Hypothalamus (tissue), 51 donors: ENCODE results near the gene ASPDH.
A peak's percentile ranks its signal among the peaks of the same experiment; 100 is the strongest.
"Not testable (repeated sequence)": the region's sequence is repeated elsewhere in the genome, so short reads cannot be mapped to it uniquely, and the experiment has no call there.

Experiments
- DNase-seq, 51 donors: peaks; one replicate each; lab custom pipeline; 2025; lab: John Stamatoyannopoulos, UW

Gene ASPDH

DNA sequence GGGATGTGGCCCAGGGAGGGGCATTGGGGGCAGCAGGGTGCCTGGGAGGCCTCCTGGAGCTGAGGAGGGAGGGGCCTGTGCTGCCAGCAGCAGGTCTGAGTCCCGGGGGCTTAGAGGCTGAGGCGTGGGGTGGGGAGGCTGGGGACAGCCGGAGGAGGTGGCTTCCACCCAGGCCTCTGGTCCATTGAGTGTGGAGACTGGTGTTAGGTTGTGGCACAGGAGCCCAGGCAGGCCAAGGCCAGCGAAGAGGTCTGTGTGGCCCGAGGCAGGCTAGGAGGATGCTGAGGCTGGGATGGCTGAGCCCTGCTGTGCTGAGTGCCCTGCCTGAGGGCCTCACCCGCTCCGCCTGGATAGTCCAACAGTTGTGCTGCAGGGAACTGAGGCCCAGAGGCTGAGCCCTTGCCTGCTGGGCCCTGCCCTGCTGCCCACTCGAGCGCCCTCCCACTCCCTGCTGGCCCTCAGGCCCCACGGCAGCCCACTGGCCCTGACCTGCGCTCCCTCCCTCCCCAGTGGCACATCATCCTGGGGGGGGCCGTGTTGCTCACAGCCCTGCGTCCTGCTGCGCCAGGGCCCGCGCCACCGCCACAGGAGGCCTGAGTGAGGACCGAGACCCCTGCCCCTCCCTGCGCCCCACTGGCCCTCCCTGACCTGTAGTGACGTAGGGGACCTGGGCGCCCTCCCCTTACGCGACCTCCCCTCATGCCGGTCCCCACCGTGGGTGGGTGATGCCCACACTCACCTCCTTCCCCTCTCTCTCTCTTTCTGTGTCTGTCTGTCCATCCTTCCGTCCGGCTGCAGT, 32.2 kb downstream of the ASPDH start:
- DNase-seq = no peak

DNA sequence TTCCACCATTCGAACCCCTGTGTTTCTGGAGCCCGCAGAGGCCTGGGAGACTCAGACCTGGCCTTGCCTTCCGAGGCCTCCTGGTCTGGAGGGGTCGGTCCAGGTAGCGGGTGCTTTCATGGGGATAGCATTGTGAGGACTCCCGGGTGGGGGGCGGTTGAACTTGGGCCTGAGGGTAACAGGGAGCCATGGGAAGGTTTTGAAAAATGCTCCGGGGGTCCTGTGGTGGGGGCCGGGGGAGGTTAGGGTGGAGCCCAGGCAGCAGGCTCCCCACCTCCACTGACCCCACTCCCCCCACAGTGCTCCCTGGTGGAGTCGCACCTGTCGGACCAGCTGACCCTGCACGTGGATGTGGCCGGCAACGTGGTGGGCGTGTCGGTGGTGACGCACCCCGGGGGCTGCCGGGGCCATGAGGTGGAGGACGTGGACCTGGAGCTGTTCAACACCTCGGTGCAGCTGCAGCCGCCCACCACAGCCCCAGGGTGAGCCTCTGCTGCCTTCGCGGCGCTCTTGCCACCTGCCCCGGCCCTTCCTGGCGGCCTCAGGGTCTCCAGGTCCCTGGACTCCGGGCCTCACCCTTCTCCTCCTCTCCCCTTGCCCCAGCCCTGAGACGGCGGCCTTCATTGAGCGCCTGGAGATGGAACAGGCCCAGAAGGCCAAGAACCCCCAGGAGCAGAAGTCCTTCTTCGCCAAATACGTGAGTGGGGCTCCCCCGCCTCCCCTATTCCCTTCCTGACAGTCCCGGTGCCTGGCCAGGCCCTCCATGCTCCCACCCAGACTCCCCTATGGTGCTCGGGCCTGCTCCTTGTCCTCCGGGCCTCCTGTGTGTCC, 33.2 kb downstream of the ASPDH start:
- no peak for DNase-seq

DNA sequence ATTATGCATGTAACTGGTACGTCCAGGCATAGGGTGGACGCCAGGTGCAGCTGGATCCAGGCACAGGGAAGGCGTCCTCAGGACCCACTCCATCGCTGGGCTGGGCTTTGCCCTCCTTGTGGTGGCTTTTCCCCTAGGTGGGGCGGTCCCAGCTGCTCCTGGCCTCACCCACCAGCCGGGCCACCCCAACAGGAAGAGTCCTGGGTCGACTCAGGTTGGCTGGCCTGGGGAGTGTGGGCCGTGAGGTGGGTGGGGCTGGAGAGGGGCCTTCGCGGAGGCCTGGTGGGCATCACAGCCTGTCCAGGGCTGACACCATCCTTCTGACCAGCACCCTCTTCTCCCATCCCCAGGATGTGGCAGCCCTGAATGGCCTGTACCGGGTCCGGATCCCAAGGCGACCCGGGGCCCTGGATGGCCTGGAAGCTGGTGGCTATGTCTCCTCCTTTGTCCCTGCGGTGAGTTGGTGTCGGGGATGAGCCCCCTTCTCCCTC, 33.9 kb downstream of the ASPDH start:
- no peak for DNase-seq

DNA sequence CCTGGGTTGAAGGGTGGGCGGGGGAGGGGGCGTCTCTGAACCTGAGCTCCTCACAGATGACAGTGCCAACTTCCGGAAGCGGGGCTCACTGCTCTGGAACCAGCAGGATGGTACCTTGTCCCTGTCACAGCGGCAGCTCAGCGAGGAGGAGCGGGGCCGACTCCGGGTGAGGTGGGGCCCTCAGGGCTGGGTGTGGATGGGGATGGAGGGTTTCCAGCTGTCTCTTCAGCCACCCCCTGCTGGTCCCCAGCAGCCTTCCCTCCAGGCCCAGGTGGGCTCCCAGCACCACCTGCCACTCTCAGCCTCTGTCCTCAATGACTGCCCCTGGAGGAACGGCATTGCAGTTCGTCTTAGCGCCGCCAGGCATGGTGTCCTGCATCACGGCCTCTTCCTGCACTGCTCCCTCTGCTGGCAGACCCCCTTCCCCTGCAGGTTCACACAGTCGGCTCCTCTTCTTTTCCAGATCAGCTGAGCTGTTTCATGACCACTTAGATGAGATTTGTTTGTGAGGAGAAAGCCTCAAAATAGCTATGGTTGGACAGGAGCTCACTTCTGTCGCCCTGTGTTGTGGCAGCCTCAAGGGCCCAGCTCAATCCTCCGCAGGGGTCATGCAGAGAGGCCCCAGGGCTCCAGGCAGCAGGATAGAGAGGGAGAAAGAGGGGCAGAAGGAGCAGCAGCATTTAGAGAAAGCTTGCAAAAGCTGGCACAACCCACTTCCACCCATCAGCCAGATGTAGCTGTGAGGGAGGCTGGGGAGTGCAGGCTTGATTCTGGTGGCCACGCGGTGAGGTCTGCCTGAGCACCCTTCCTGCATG, 34.6 kb downstream of the ASPDH start:
- DNase-seq = peak in 11 of 51 donors; percentile 9 to 48 (median 17)

DNA sequence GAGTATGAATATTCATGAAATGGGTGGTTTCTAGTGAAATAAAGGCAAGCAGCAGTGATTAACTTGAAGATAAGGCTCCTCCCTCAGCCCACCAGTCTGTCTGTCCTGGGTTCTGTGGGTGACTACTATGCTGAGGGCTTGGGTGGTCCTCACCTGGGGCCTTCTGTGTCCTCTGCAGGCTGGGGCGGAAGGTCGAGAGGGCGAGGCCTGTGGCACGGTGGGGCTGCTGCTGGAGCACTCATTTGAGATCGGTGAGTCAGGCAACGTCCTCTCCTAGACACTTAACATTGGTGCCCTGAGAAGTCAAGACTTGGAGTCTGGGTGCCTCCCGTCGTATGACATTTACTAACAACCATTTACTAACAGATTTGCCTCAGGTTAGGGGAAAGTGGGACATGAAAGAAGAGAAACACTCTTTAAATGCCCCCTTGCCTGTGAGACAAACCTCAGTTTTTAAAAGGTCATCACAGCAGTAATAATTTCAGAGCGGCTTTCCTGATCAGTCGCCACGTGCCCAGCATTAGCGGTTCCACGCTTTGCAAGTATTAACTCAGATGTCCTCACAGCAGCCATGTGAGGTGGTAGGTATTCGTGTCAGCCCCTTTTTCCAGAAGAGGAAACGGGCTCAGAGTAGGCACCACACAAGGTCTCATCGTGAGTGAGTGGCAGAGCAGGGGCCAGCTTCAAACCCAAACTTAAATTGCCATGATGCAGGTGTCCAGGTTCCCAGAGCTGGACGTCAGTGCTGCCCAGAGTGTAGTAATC, 35.8 kb downstream of the ASPDH start:
- no peak for DNase-seq

DNA sequence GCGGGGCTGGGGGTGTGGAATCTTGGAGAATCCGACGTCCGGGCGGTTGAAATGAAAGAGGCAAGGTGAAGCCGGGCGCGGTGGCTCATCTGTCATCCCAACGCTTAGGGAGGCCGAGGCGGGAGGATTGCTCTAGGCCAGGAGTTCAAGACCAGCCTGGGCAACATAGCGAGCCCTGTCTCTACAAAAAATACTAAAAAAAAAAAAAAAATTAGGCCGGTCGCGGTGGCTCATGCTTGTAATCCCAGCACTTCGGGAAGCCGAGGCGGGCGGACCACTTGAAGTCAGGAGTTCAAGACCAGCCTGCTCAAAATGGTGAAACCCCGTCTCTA, 36.8 kb downstream of the ASPDH start:
- no peak for DNase-seq

DNA sequence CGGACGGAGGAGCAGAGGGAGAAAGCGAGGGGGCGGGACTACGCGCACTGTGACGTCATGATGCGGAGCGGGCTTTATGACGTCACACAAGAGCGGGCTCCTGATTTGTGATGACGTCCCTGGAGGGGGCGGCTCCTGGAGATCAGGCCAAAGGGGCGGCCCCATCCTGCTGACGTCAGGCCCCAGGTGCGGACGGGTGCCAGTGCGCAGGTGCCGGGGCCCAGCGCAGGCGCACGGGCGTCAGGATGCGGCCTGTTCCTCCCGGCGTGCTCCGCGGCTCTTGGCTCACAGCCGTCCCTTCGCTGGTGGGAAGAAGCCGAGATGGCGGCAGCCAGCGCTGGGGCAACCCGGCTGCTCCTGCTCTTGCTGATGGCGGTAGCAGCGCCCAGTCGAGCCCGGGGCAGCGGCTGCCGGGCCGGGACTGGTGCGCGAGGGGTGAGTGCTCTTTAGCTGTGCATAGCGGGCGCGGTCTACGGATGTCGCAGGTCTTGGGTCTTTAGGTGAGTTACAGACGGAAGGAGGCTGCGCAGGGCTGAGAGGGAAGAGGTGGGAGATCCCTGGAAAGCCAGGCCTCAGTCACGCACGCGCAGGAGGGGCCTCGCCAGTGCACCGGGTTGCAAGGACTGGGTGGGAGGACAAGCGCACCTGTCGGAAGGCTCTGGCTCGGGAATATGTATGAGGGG, 37.3 kb downstream of the ASPDH start, which contains the start of the genes EMC10 and GARIN5A:
EMC10 (plus strand) TSS at position 284 of the 683 bp plus-strand sequence; CDS start at position 322, 38 bp downstream.
GARIN5A (minus strand) TSS at position 625 of the 683 bp plus-strand sequence; CDS start at position 165, 460 bp downstream.
- peak; percentile 34 to 96 (median 86) for DNase-seq

DNA sequence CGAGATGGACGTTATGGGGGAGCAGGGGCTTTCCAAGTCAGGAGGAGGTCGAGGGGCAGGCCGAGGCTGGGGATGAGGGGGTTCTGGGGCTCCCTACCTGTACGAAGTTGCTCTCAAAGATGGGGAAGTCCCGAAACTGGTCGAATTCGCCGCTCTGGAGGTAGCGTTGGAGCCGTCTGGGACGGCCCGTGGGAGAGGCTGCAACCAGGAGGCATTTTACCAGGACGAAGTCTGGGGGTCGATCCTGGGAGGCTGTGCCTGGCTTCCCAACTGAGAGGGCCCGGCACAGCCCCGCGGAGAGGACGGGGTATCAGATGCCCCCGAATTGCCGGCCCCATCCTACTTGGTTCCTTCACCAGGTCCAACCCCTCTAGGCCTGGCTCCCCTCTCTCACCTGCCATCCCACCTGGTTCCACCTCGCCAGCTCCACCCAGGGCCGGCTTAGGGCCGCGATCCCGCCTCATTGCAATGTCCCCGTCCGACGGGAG, 37.9 kb downstream of the ASPDH start:
- no peak for DNase-seq

DNA sequence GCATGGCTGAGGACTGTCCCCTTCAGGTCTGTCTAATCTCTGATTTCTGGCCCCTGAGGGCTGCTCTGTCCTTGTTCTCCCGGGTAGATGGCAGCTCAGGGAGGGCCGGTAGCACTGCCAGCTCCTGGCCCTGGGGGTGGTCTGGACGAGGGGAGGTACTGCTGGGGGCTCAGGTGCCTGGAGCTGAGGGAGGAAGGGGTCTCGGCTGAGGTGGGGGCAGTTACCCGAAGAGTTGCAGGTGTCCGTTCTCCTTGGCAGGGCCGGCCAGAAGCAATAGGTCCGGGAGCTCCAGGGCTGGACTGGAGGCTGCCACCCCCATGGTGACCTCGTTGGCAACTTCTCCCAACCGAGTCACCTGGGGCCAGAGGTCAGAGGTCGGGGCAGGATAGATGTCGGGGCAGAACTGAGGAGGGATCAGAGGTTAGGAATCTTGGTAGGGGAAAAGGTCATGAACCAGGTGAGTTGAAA, 38.6 kb downstream of the ASPDH start:
- DNase-seq = no peak

DNA sequence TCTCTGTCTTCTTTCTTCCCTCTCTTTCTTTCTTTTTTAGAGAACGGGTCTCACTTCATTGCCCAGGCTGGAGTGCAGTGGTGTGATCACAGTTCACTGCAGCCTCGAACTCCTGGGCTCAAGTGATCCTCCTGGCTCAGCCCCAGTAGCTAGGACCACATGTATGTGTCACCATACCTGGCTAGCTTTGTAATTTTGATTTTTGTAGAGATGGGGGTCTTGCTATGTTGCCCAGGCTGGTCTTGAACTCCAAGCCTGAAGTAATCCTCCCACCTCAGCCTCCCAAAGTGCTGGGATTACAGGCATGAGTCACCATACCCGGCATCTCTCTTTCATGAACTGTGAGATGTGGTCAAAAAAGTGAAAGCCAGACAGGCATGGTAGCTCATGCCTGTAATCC, 40.4 kb downstream of the ASPDH start:
- not testable (repeated sequence) for DNase-seq

DNA sequence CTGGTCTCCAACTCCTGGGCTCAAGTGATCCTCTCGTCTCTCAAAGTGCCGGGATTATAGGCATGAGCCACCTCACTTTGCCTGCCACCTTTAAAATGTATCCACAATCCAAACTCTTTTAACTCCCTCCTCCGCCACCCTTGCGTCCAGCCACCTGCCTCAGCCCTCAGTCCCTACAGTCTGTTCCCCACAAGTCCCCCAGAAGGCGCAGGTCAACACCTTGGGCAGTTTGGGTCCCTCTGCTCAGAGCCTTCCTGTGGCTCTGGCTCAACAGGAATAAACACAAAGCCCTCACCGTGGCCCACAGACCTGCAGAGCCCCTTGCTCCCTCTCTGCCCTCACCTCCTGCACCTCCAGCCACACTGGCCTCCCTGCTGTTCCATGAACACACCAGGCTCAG, 44.9 kb downstream of the ASPDH start:
- no peak for DNase-seq

DNA sequence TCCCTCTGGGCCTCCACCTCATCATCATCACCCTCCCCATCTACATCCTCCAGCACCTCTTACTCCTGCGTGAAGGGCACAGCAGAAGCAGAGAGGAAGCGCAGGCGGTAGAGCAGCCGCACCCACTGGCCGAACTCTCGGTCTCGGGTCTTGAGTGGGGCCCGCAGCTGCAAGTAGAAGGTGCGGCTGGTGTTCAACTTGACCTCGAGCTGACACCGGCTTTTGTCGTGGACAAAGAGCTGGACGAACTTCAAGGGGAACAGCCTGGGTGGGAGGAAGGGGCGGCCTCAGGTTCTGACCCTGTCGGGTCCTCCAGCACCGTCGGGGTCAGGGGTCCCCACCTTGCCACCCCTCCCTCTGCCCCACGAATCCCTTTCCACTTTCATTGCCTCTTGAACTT, 46.1 kb downstream of the ASPDH start:
- no peak for DNase-seq

DNA sequence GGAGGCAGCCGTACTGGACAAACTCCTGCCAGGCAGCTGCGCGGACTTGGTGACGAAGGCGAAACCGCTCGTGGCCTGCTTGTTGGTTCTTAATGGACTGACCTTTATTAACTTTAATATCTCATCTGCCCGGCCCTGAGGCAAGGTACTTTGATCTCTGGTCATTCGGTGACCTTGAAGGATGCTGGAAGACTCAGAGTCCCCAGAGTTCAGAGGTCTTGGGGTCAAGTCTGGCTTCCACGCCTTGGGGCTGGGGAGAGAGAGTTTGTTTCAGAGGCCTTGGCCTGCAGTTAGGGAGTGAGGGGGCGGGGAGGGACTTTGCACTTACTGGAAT, 47.0 kb downstream of the ASPDH start:
- no peak for DNase-seq

DNA sequence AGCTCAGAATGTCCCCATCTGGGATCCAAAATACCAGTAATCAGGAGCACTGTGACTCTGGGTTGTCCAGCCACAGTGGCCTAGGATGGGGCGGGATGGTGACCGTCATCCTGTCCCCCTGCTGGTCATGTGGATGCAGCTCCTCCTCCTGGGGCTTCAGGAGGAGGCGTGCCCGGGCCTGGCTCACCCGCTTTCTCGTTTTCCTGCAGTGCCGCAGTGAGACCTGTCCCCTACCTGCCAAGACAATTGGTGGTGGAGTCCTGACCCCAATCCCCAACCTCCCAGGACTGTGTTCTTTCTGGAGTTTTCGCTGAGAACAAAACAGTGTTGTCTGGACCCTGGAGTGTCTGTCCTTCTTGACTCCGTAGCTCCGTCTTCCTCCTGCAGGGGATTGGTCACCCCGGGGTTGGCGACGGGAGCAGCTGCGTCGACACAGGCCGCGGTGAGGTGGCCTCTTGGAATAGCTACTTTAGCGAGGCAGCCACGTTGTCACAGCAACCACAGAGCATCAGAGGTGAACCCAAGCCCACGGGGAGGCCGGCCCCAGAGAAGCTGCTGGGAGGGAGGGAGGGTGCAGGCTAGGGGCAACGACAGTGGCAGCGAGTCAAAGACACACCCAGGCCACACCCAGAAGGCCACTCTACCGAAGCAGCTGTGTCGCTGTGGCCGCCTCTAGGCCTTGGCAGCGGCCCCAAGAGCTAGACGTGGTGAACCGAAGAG, 47.6 kb downstream of the ASPDH start:
- peak in 5 of 51 donors; percentile 11 to 28 (median 19) for DNase-seq

DNA sequence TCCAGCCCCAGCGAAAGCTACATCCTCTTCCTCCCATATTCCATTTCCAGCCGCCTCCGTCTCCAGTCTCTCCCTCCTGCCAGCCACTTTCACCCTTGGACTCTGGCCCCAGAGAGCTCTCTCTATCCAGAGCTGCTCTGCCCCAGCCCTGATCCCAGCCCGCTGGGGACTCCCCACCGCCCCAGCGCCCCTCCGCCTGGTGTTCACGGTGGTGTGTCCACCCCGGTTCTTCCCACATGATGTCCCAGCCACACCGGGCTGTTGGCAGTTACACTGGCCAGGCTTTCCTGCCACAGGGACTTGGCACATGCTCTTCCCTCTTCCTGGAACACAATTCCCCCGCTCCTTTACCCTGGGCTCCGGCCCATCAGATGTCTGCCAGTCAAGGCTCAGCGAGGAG, 48.7 kb downstream of the ASPDH start:
- no peak for DNase-seq

DNA sequence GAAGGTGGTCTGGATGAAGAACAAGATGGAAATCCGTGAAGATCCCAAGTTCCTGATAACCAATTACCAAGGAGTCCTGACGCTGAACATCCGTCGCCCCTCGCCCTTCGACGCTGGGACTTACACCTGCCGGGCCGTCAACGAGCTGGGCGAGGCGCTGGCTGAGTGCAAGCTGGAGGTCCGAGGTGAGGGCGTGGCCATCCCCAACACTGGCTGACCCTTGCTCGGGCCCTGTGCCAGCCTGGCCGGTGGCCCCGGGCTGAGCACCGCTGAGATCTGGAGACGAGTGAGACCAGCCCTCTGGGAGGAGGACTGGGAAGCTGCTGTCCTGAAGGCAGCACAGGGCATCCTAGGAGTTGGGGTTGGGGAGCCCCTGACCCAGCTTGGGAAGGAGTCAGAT, 49.4 kb downstream of the ASPDH start:
- no peak for DNase-seq

DNA sequence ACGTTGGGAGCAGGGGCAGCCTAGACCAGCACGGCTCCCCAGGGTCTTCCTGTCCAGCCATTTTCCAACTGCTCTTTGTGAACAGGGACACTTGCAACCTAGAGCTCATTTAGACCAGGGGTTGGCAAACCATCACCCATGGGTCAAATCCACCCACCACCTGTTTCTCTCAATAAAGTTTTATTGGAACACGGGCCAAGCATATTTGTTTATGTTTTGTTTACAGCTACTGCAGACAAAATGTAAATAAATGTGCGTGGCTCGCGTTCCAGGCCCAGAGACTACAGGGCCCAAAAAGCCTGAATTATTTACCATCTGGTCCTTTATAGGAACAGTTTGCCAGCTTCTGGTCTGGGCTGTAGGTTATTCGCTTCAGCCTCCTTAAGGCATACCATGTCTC, 50.7 kb downstream of the ASPDH start:
- DNase-seq = no peak
